Measurements from ENCODE around the gene FADS3. TPM values are rescaled to one million over a fixed set of nuclear protein-coding genes. Genes with fewer than 3 reads are reported as not detected.
A peak's percentile ranks its signal among the peaks of the same experiment; 100 is the strongest.

Gene FADS3
- total RNA-seq, 1 donor from 2014 or later = 76.0 TPM

GRCh38 chr11:61832207-61832606, 59.1 kb downstream of the FADS3 start:
- no peak for DNase-seq
- ATAC-seq (ENCODE audit: poor library complexity) = no peak
- intact Hi-C loops (cut with DNase I) = no loop called here

GRCh38 chr11:61830237-61831105, 60.9 kb downstream of the FADS3 start:
- intact Hi-C loops (cut with DNase I) = no loop called here
- no peak for DNase-seq
- no peak for ATAC-seq (ENCODE audit: poor library complexity)

GRCh38 chr11:61829806-61830205, 61.5 kb downstream of the FADS3 start:
- intact Hi-C loops (cut with DNase I) = no loop called here
- no peak for ATAC-seq (ENCODE audit: poor library complexity)
- DNase-seq = no peak

GRCh38 chr11:61828629-61829407, 62.5 kb downstream of the FADS3 start:
- ATAC-seq (ENCODE audit: poor library complexity) (peak; percentile 51), DNase-seq (peak; percentile 69)
- intact Hi-C loops (cut with DNase I) = no loop called here

GRCh38 chr11:61828379-61828628, 63.0 kb downstream of the FADS3 start:
- intact Hi-C loops (cut with DNase I) = no loop called here
- no peak for DNase-seq
- ATAC-seq (ENCODE audit: poor library complexity) = no peak

- peak; percentile 95 for DNase-seq
- peak; percentile 86 for ATAC-seq (ENCODE audit: poor library complexity)
- intact Hi-C loops (cut with DNase I) = no loop called here
Measured at GRCh38 chr11:61827571-61828378, 63.6 kb downstream of the FADS3 start, which contains the start of gene FADS2. Gene FADS2 (plus strand): TSS chr11:61828300. CDS start chr11:61828391, 91 bp downstream.

GRCh38 chr11:61826930-61827570, 64.3 kb downstream of the FADS3 start:
- intact Hi-C loops (cut with DNase I) = no loop called here
- no peak for DNase-seq
- peak; percentile 3 for ATAC-seq (ENCODE audit: poor library complexity)

Small RNAs within 50 kb of the gene (microRNA-seq; reads per million reads assigned to microRNA genes)
- 1.3 reads per million for gene MIR6746

Other genes with a start within 250 kb of the FADS3 start
- 4.2 TPM for gene DAGLA, start 211.2 kb downstream of the FADS3 start, total RNA-seq
- 0.16 TPM for gene MYRF, start 138.9 kb downstream of the FADS3 start, total RNA-seq
- gene TMEM258, start 98.9 kb downstream of the FADS3 start, total RNA-seq = 123 TPM
- 6.3 TPM for gene FEN1, start 98.6 kb downstream of the FADS3 start, total RNA-seq
- gene FADS1, start 74.5 kb downstream of the FADS3 start, total RNA-seq = 21.3 TPM
- 20.5 TPM for gene FADS2, start 63.2 kb downstream of the FADS3 start, total RNA-seq
- 10.8 TPM for gene RAB3IL1, start 26.0 kb upstream of the FADS3 start, total RNA-seq
- gene BEST1, start 58.8 kb upstream of the FADS3 start, total RNA-seq = 1.3 TPM
- 2,228 TPM for gene FTH1, start 76.1 kb upstream of the FADS3 start, total RNA-seq
- 10.3 TPM for gene INCENP, start 232.5 kb upstream of the FADS3 start, total RNA-seq